AG09319 (cell line): ENCODE data around the gene CCNI.
A peak's percentile ranks its signal among the peaks of the same experiment; 100 is the strongest.

ENCODE experiments used
- DNase-seq: peaks from one replicate; pipeline ENCODE4 v3.0.0-alpha.2; 2010; ENCODE audit warnings: low read depth; ENCODE audit errors: extremely low read depth
- TF ChIP-seq, protein P1 (sequence below): IDR thresholded peaks from 2 replicates; pipeline ENCODE4 v1.5.1; 2011; ENCODE audit warnings: low read depth, mild to moderate bottlenecking, inconsistent platforms, low read length, moderate library complexity

The CCNI gene

GRCh38 chr4:77113069-77113468 is 37.3 kb upstream of the CCNI start:
- TF ChIP-seq, protein P1, sequence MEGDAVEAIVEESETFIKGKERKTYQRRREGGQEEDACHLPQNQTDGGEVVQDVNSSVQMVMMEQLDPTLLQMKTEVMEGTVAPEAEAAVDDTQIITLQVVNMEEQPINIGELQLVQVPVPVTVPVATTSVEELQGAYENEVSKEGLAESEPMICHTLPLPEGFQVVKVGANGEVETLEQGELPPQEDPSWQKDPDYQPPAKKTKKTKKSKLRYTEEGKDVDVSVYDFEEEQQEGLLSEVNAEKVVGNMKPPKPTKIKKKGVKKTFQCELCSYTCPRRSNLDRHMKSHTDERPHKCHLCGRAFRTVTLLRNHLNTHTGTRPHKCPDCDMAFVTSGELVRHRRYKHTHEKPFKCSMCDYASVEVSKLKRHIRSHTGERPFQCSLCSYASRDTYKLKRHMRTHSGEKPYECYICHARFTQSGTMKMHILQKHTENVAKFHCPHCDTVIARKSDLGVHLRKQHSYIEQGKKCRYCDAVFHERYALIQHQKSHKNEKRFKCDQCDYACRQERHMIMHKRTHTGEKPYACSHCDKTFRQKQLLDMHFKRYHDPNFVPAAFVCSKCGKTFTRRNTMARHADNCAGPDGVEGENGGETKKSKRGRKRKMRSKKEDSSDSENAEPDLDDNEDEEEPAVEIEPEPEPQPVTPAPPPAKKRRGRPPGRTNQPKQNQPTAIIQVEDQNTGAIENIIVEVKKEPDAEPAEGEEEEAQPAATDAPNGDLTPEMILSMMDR = no peak
- DNase-seq = no peak

DNA sequence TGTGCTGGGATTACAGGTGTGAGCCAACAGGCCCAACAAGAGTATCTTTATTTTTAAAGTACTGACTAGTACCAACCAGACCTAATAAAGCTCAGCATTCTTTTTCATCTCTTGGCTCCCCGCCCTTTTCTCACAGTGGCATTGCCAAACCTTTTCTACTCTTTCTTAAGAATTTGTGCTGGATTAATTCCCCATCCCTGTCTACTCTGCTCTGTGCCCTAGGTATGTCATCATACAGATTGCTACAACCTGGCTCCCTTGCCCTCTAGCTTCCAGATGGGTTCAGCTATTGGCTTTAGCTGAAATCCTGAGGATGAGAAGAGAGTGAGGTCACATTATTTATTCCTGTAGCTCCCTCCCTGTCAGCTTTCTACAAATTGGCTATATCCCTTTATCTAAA is 34.9 kb upstream of the CCNI start:
- TF ChIP-seq, protein P1 = no peak
- no peak for DNase-seq

DNA sequence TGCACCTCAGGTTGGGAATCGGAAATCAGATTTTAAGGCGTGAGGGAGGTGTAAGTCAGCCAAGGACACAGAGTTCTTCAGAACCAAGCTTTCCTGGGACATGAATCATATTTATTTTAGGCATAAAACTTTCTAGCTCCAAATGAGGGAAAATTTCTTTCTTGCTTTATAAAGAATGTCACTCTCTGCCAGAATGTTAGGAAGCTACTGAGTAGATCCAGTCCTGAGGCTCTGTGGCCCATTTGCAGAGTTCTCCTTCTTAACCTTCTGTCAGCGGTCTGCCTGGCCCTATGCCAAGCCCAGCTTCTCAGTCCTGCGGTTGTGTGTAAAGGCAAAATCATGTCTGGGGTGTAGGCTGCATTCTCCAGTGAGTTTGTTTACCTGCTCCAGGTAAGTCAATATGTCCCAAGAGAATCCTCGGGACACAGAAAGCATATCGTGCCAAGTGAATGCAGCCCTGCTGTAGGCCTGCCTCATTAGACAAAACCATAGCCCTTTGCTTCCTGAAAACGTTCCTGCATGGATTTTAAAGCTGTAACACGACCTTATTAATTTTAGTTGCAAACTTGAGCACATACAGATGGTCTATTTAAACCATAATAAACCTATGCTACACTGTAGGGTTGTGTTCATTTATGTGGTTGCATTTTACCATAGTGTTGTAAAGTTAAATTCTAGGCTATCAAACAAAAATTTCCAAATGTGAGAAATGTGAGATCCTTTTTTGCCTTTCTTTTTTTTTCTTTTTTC is 29.2 kb upstream of the CCNI start:
- TF ChIP-seq, protein P1 = no peak
- no peak for DNase-seq

DNA sequence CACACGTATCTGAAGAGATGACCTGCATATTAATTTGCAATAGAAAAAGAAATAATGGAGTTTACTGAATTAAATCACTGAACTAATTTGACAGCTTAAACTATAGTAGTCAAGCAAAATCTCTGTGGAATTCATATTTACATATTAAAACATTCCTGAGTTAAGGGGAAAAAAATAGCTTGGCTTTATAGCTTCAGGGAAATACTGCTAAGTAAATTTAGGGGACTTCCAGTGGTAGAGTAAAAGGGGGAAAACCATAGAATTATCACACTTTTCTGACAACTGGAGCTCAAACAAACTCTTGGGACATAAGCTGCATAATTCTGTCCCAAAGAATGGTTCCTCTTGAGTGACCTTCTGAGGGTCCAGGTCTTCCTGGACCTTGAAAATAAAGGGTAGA is 28.6 kb upstream of the CCNI start:
- TF ChIP-seq, protein P1 = no peak
- DNase-seq = no peak

DNA sequence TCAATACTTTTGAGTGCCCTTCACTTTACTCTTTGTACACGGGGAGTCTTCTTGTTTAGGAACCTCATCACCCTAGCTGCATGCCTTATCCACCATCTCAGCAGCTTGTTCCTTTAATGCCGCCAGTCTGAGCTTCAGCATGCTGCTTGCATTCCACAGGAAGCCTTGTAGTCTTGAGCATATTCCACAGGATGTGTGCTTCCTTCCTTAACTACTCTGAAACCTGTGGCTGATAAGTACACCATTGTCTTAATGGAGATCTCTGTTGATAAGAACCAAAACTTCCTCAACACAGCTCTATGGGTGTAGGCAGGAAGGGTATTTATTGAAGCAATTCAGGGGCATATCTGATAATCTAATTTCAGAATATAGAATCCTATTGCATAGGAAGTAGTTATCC is 24.4 kb upstream of the CCNI start:
- no peak for DNase-seq
- TF ChIP-seq, protein P1 = no peak

DNA sequence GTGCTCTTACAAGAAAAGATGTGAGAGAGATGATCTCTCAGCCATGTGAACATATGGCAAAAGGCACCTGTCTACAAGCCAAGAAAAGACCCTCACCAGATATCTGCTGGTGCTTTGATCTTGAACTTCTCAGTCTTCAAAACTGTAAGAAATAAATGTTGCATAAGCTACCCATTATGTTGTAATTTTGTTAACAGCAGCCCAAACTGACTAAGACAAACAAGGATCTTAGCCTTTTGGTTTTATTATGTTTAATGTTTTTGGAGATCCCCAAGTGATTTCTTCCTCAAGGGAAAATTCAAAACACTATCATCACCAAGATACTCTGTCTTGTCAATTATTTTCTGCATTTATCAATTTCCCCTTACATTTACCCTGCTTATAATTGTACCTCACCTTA is 21.8 kb upstream of the CCNI start:
- no peak for DNase-seq
- TF ChIP-seq, protein P1 = no peak

GRCh38 chr4:77095101-77095821 is 19.5 kb upstream of the CCNI start:
- no peak for DNase-seq
- TF ChIP-seq, protein P1 = peak; percentile 85
